ENCODE results near the gene CFAP46.

- TF ChIP-seq POLR2AphosphoS5 (IDR thresholded peaks at IDR 0.05; ENCODE audit: low read depth, low read length) (no peak), CTCF (IDR thresholded peaks at IDR 0.05) (no peak), RFX5 (IDR thresholded peaks at IDR 0.05; ENCODE audit: low read length) (no peak), RAD21 (IDR thresholded peaks at IDR 0.05; ENCODE audit: low read length) (no peak), MXI1 (IDR thresholded peaks at IDR 0.05; ENCODE audit: low read depth, low read length) (no peak), ZBTB33 (IDR thresholded peaks at IDR 0.05; ENCODE audit: borderline replicate concordance, low read depth) (no peak), SIN3A (IDR thresholded peaks at IDR 0.05; ENCODE audit: borderline replicate concordance, low read depth, low read length) (no peak), MAX (IDR thresholded peaks at IDR 0.05; ENCODE audit: low read depth) (no peak), USF2 (IDR thresholded peaks at IDR 0.05; ENCODE audit: borderline replicate concordance, low read depth, low read length) (no peak)
These were observed 24.1 kb downstream of the CFAP46 start for GRCh38 chr10:132918264-132918616.
